OCI-LY1 (cell line): ENCODE data around the gene KCNJ1.

Experiments used
- H2AFZ ChIP-seq: fragments of 200-600 bp; sonication (generic), shearing (Covaris generic); 2 replicates; pipeline ENCODE4 v1.6.0; 2014; ENCODE audit warnings: antibody characterized with exemption, mild to moderate bottlenecking, low read length
- H3F3A ChIP-seq: fragments of 200-600 bp; sonication (generic), shearing (Covaris generic); 2 replicates; pipeline ENCODE4 v1.6.0; 2014; ENCODE audit warnings: mild to moderate bottlenecking, antibody characterized with exemption, low read length, moderate library complexity; ENCODE audit not compliant: insufficient read depth
- H3K27ac ChIP-seq: fragments of 200-600 bp; sonication (generic); 2 replicates; pipeline ENCODE4 v1.5.1; 2014; ENCODE audit warnings: low read length, mixed run types, mild to moderate bottlenecking, low read depth; ENCODE audit not compliant: poor library complexity, severe bottlenecking
- H3K27me3 ChIP-seq: fragments of 200-600 bp; sonication (generic); 2 replicates; pipeline ENCODE4 v1.6.0; 2014; ENCODE audit warnings: antibody characterized with exemption, mild to moderate bottlenecking, low read length, moderate library complexity; ENCODE audit not compliant: insufficient read depth
- H3K36me3 ChIP-seq: fragments of 200-600 bp; sonication (generic); 2 replicates; pipeline ENCODE4 v1.6.1; 2014; ENCODE audit warnings: mild to moderate bottlenecking, antibody characterized with exemption, low read length, moderate library complexity, mixed read lengths; ENCODE audit not compliant: insufficient read depth
- H3K4me1 ChIP-seq: fragments of 200-600 bp; sonication (generic); 2 replicates; pipeline ENCODE4 v1.5.1; 2014; ENCODE audit warnings: mild to moderate bottlenecking, low read length, moderate library complexity; ENCODE audit not compliant: insufficient read depth, severe bottlenecking
- H3K4me2 ChIP-seq: fragments of 200-600 bp; sonication (generic), shearing (Covaris generic); 2 replicates; pipeline ENCODE4 v1.6.1; 2014; ENCODE audit warnings: low read length
- H3K4me3 ChIP-seq: fragments of 200-600 bp; sonication (generic); 2 replicates; pipeline ENCODE4 v1.5.1; 2014; ENCODE audit warnings: low read length, low read depth, mild to moderate bottlenecking, mixed read lengths; ENCODE audit not compliant: poor library complexity, severe bottlenecking
- H3K79me2 ChIP-seq: fragments of 200-600 bp; shearing (Covaris generic); 2 replicates; pipeline ENCODE4 v1.6.1; 2016; ENCODE audit warnings: mixed run types, low read length, mixed read lengths; ENCODE audit not compliant: insufficient read depth
- H3K9ac ChIP-seq: fragments of 200-600 bp; sonication (generic), shearing (Covaris generic); 2 replicates; pipeline ENCODE4 v1.6.1; 2014; ENCODE audit warnings: mild to moderate bottlenecking, low read length, mixed read lengths
- H3K9me2 ChIP-seq: fragments of 200-600 bp; sonication (generic), shearing (Covaris generic); 2 replicates; pipeline ENCODE4 v1.6.1; 2014; ENCODE audit warnings: low read depth, mild to moderate bottlenecking, low read length, mixed read lengths
- H3K9me3 ChIP-seq: fragments of 200-600 bp; shearing (Covaris generic); 2 replicates; pipeline ENCODE4 v1.6.1; 2014; ENCODE audit warnings: low read length, mixed read lengths
- H4K20me1 ChIP-seq: fragments of 200-600 bp; sonication (generic), shearing (Covaris generic); 2 replicates; pipeline ENCODE4 v1.6.0; 2016; ENCODE audit warnings: mild to moderate bottlenecking, low read length; ENCODE audit not compliant: insufficient read depth
- CTCF ChIP-seq: fragments of 200-600 bp; sonication (generic), shearing (Covaris generic); IDR thresholded peaks from 2 replicates; pipeline ENCODE4 v1.5.1; 2017; ENCODE audit warnings: mild to moderate bottlenecking, antibody characterized with exemption, low read length, moderate library complexity, mixed read lengths
- EZH2 ChIP-seq: fragments of 200-600 bp; sonication (generic), shearing (Covaris generic); IDR thresholded peaks from 2 replicates; pipeline ENCODE4 v1.8.0; 2017; ENCODE audit warnings: borderline replicate concordance, mixed run types, mild to moderate bottlenecking, antibody characterized with exemption, low read length, moderate library complexity, mixed read lengths

The KCNJ1 gene

GRCh38 chr11:128822130-128822529, 45.0 kb downstream of the KCNJ1 start:
- no peaks in the 10 kb centered on the region for H4K20me1 ChIP-seq
- no peak overlapping the region for H3K4me2 ChIP-seq
- H3K4me3 ChIP-seq, result no peak overlapping the region

GRCh38 chr11:128821556-128821955, 45.5 kb downstream of the KCNJ1 start:
- Histone ChIP-seq H3K9me2 (no peaks in the 10 kb centered on the region), H3K4me2 (no peak overlapping the region), H3K36me3 (no peaks in the 10 kb centered on the region), H3K9ac (no peak overlapping the region), H2AFZ (no peak overlapping the region), H3K79me2 (no peaks in the 10 kb centered on the region), H3K4me1 (no peaks in the 10 kb centered on the region), H3K27ac (no peak overlapping the region), H3F3A (no peaks in the 10 kb centered on the region), H3K9me3 (no peaks in the 10 kb centered on the region), H3K4me3 (no peak overlapping the region), H3K27me3 (no peaks in the 10 kb centered on the region), H4K20me1 (no peaks in the 10 kb centered on the region)
- TF ChIP-seq EZH2, result no peak
- TF ChIP-seq CTCF, result no peak

More at GRCh38 chr11:128822130-128822529, 45.0 kb downstream of the KCNJ1 start:
- Histone ChIP-seq H3K36me3 (no peaks in the 10 kb centered on the region), H3K9me2 (no peaks in the 10 kb centered on the region), H2AFZ (no peak overlapping the region), H3F3A (no peaks in the 10 kb centered on the region), H3K27ac (no peak overlapping the region), H3K79me2 (no peaks in the 10 kb centered on the region), H3K27me3 (no peaks in the 10 kb centered on the region), H3K9me3 (no peaks in the 10 kb centered on the region), H3K9ac (no peak overlapping the region), H3K4me1 (no peaks in the 10 kb centered on the region)
- TF ChIP-seq CTCF (no peak), EZH2 (no peak)

- Histone ChIP-seq H2AFZ (no peak overlapping the region), H3K9me3 (no peaks in the 10 kb centered on the region), H3K27me3 (no peaks in the 10 kb centered on the region), H3F3A (no peaks in the 10 kb centered on the region), H3K79me2 (no peaks in the 10 kb centered on the region), H3K9me2 (no peaks in the 10 kb centered on the region), H3K9ac (no peak overlapping the region), H3K4me1 (no peaks in the 10 kb centered on the region), H3K4me3 (no peak overlapping the region), H3K36me3 (no peaks in the 10 kb centered on the region), H3K27ac (no peak overlapping the region), H3K4me2 (no peak overlapping the region), H4K20me1 (no peaks in the 10 kb centered on the region)
- TF ChIP-seq EZH2 (no peak), CTCF (no peak)
These were observed 47.9 kb downstream of the KCNJ1 start for GRCh38 chr11:128819198-128819597.
